Heart right ventricle (tissue), 16 donors: ENCODE data around the gene IGFBP7. TPM values are rescaled to one million over a fixed set of nuclear protein-coding genes. Genes with fewer than 3 reads are reported as not detected.

Experiments
- ATAC-seq, 8 donors: fragments of 200-7000 bp; cut with Tn5 transposase; one replicate each; pipeline ENCODE4 v1.9.1; 2020; ENCODE audit warnings: mild to moderate bottlenecking in 8 of 8, moderate library complexity in 8 of 8, moderate number of reproducible peaks in 1 of 8
- DNase-seq, 2 donors: peaks; one replicate each; pipeline ENCODE4 v3.0.0-alpha.2; 2020
- H3K27ac ChIP-seq, 10 donors: fragments of 200-600 bp; sonication (generic) in 2 of 10; one replicate each; pipeline versions ENCODE4 v1.5.0 to v1.8.0; 2020 to 2022; ENCODE audit warnings: mild to moderate bottlenecking in 3 of 10
- H3K27me3 ChIP-seq, 7 donors: fragments of 200-600 bp; one replicate each; pipeline ENCODE4 v1.8.0; 2021 to 2022; ENCODE audit warnings: mild to moderate bottlenecking in 2 of 7
- H3K36me3 ChIP-seq, 9 donors: fragments of 200-600 bp; sonication (generic) in 1 of 9; one replicate each; pipeline versions ENCODE4 v1.5.0 to v1.8.0; 2020 to 2022; ENCODE audit warnings: mild to moderate bottlenecking in 2 of 9
- H3K4me1 ChIP-seq, 9 donors: fragments of 200-600 bp; sonication (generic) in 1 of 9; one replicate each; pipeline versions ENCODE4 v1.5.0 to v1.8.0; 2020 to 2022; ENCODE audit warnings: mild to moderate bottlenecking in 4 of 9
- H3K4me3 ChIP-seq, 10 donors: fragments of 200-600 bp; sonication (generic) in 2 of 10; one replicate each; pipeline versions ENCODE4 v1.5.0 to v1.8.0; 2020 to 2022; ENCODE audit warnings: mild to moderate bottlenecking in 7 of 10, moderate library complexity in 2 of 10
- H3K9me3 ChIP-seq, 11 donors: fragments of 200-600 bp in 10 of 11; sonication (generic) in 2 of 11; one replicate each; pipeline versions ENCODE4 v1.5.0 to v1.8.0; 2013 to 2022; ENCODE audit warnings: mild to moderate bottlenecking in 2 of 11, control low read depth in 1 of 11, moderate library complexity in 1 of 11
- WGBS, 2 donors: extraction: QIAGEN DNeasy Blood & Tissue Kit; methylation state at CpG; one replicate each; pipeline ENCODE4 v1.1.7; 2013; ENCODE audit warnings: inconsistent platforms in 1 of 2; 5-methylcytosine and 5-hydroxymethylcytosine counted together
- intact Hi-C, 10 donors: fragments of 100-400 bp; cut with DNase I; formaldehyde crosslinking; loops; one replicate each; pipeline versions ENCODE4 v1.11.1 to v1.14.2; 2022
- polyA plus RNA-seq, 2 donors: library from polyadenylated mRNA; stranded (reverse); fragments of 200-250 nt; gene quantifications; one replicate each; pipeline ENCODE4 v1.2.3, GENCODE V29; 2013
- total RNA-seq, 10 donors: library from RNA; stranded (reverse); fragmentation: NEBNext Ultra II Directional in 3 of 10; extraction: Animal tissue kit (Norgen Biotek cat#: 25700) in 3 of 10; gene quantifications; one replicate each; pipeline versions ENCODE4 v1.2.1 to v1.2.4, GENCODE V29; 2021 to 2023
- TF ChIP-seq, protein P1 (sequence below), 9 donors: fragments of 200-600 bp; sonication (generic) in 2 of 9; IDR thresholded peaks; one replicate each; pipeline versions ENCODE4 v1.5.0 to v1.8.0; 2021 to 2022; ENCODE audit warnings: antibody characterized with exemption in 9 of 9, mild to moderate bottlenecking in 5 of 9, moderate library complexity in 1 of 9
- donor health status: Arrhythmogenic right ventricular cardiomyopathy.
- donor health status: ischemic (EF 13 %, LVEDD 7.1; RV severe dilation, severe dysfunction).
- donor health status: healthy with polysubstance abuse.
- donor health status: DM: no; HTN: yes; CAD: no.
- donor health status: DM: no; HTN: no; CAD: no.
- donor health status: ischemic (EF 25% LVEDD 6.9; RV normal size, moderate dysfunction).
- donor health status: ischemic (EF 25% LVEDD 5.7; RV mildly dilated, moderate dysfunction).
- donor health status: healthy.
- donor health status: DM: yes; HTN: yes; CAD: no.
- donor health status: Ischemic cardiomyopathy.
- donor health status: ischemic (EF 35%, LVEDD 5.7; RV mildly dilated, moderate dysfunction).
- donor health status: nonischemic (EF 11% LVEDD 7.7; RV severe dilation, severe dysfunction).
- donor health status: DM: yes; HTN: yes; CAD: no.
- donor health status: PGD.
- donor health status: ischemic (EF 29% LVEDD 5.4; RV normal size, mild dysfunction).
- donor health status: nonischemic (EF 23%, LVEDD 6.1; RV moderate dilation, normal function).

The IGFBP7 gene
- total and polyA plus RNA-seq, 12 donors = 498 to 1,251 (median 626) TPM

DNA sequence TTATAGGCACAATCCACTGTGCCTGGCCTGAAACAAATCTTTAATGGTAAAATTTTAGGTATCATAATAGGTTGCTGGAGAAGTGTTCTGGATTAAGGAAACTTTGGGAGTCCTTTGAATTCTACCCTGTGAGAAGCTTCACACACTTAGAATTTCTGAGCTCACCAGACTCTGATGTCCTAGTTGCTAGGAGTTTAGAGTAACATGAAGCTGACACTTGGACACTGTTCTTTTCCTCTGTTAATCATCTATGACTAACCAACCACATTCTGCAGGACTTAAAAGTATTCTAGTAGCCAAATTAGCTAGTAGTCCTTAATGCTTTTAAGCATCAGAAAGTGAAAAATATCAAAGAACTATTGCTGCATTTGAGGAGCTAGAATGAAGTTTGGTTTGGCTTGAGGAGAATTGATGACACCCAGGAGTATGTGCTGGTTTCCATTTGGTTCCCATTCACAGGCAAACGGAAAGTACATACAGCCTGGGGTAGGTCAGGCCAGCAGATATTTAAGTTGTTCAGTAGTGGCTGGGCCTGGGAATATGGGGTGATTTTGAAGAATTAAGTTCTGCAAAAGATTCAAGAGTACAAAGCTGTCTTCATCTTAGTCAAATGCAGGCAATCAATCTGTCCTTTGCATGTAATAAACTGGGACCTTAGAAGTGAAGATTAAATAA is 38.8 kb upstream of the IGFBP7 start:
- no peak for ATAC-seq
- peak overlapping the region in 1 of 10 donors; percentile 1 for H3K27ac ChIP-seq
- TF ChIP-seq, protein P1, sequence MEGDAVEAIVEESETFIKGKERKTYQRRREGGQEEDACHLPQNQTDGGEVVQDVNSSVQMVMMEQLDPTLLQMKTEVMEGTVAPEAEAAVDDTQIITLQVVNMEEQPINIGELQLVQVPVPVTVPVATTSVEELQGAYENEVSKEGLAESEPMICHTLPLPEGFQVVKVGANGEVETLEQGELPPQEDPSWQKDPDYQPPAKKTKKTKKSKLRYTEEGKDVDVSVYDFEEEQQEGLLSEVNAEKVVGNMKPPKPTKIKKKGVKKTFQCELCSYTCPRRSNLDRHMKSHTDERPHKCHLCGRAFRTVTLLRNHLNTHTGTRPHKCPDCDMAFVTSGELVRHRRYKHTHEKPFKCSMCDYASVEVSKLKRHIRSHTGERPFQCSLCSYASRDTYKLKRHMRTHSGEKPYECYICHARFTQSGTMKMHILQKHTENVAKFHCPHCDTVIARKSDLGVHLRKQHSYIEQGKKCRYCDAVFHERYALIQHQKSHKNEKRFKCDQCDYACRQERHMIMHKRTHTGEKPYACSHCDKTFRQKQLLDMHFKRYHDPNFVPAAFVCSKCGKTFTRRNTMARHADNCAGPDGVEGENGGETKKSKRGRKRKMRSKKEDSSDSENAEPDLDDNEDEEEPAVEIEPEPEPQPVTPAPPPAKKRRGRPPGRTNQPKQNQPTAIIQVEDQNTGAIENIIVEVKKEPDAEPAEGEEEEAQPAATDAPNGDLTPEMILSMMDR (IDR thresholded peaks at IDR 0.05) = no peak
- no peaks in the 10 kb centered on the region for H3K9me3 ChIP-seq
- 74 to 79% methylated on average over 1 of the region's 1 CpG for WGBS, 2 donors
- no peaks in the 10 kb centered on the region for H3K27me3 ChIP-seq
- H3K4me3 ChIP-seq = no peak overlapping the region
- intact Hi-C loops = no loop called here
- DNase-seq = no peak
- no peaks in the 10 kb centered on the region for H3K36me3 ChIP-seq
- peaks cover 0 to 6% (median 0%) of the 10 kb centered on the region in 9 donors for H3K4me1 ChIP-seq

DNA sequence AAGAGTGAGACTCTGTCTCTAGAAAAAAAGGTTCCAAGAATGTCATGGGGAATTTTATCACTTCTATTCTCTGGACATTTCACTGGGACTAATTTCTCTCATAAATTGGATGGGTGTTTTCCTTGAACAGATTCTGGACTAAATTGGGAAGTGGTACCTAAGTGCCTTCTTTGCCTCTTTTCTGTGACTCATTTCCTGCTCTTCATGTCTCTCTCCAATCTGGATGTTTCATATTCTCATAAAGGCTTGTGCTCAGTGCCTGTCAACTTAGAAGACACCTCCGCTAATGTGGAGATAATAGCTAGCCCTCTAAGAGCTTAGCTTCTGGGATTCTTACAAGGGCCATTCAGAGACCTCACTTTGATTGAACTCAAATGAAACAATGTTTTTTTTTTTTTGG is 38.0 kb upstream of the IGFBP7 start:
- TF ChIP-seq, protein P1 (IDR thresholded peaks at IDR 0.05) = no peak
- Histone ChIP-seq H3K27ac (peak overlapping the region in 1 of 10 donors; percentile 1), H3K9me3 (no peaks in the 10 kb centered on the region), H3K36me3 (no peaks in the 10 kb centered on the region), H3K27me3 (no peaks in the 10 kb centered on the region), H3K4me3 (no peak overlapping the region), H3K4me1 (peaks cover 0 to 4% (median 0%) of the 10 kb centered on the region in 9 donors)
- WGBS, 2 donors = 98 to 100% methylated on average over 1 of the region's 1 CpG
- DNase-seq = no peak
- intact Hi-C loops = no loop called here
- no peak for ATAC-seq

DNA sequence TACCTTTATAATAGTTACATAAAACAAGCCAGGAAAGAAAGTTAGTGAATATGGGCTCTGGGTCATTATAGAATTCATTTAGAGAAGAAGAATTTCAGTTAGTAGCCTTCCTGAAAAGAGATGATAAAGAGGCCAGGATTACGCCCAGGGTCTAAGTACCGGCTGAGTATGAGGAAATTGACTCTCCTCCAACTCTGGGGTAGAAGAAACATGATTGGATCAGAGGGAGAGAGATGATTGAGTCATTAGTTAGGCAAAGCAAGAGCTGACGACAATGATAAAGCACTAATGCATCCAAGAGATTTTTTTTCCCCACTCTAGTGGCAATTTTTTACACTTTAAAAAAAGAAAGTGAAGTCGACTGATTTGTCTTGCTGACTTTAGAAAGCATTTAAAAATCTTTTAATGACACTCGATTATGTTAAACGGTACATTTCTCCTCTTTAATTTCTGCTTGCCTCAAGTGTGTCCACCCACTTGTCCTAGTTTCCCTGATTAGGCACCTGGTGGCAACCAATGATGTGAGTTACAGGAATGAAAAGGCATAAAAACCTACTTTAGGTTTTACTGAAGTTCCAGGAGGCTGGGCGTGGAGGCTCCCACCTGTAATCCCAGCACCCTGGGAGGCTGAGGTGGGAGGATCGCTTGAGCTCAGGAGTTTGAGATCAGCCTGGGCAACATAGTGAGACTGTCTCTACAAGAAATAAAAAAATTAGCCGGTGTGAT is 37.3 kb upstream of the IGFBP7 start:
- TF ChIP-seq, protein P1 (IDR thresholded peaks at IDR 0.05) = no peak
- H3K27ac ChIP-seq = peak overlapping the region in 1 of 10 donors; percentile 1
- no peaks in the 10 kb centered on the region for H3K27me3 ChIP-seq
- DNase-seq = no peak
- WGBS, 2 donors = 83 to 86% methylated on average over 9 of the region's 9 CpGs
- intact Hi-C loops = no loop called here
- no peaks in the 10 kb centered on the region for H3K36me3 ChIP-seq
- H3K4me3 ChIP-seq = no peak overlapping the region
- peak in 3 of 8 donors; percentile 46 to 74 (median 67) for ATAC-seq
- peaks cover 0 to 4% (median 0%) of the 10 kb centered on the region in 9 donors for H3K4me1 ChIP-seq
- no peaks in the 10 kb centered on the region for H3K9me3 ChIP-seq

DNA sequence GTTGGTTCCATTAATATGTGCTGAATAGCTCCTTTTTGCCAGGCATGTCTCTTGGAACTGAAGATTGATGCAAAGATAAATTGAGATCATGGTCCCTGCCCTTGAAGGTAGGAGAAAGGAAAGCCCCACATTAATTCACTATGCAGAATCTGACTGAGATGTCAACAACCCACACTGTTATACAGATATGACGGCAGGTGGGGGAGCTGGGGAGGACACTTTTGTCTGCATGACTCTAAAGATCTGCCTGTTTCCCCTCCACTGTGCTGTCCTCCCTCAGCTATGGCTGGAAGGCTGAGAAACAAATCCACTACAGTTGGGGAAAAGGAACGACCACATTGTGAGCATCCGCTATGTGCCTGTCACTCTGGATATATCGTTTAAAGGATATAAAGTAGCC is 36.3 kb upstream of the IGFBP7 start:
- intact Hi-C loops = no loop called here

More for the DNA sequence above, 36.3 kb upstream of the IGFBP7 start:
- H3K9me3 ChIP-seq = no peaks in the 10 kb centered on the region
- no peaks in the 10 kb centered on the region for H3K27me3 ChIP-seq
- no peak for ATAC-seq
- no peaks in the 10 kb centered on the region for H3K36me3 ChIP-seq
- 89 to 92% methylated on average over 4 of the region's 4 CpGs for WGBS, 2 donors
- H3K4me3 ChIP-seq = no peak overlapping the region
- TF ChIP-seq, protein P1 (IDR thresholded peaks at IDR 0.05) = no peak
- DNase-seq = no peak
- H3K27ac ChIP-seq = no peak overlapping the region
- H3K4me1 ChIP-seq = peaks cover 0 to 4% (median 0%) of the 10 kb centered on the region in 9 donors
